Vagina (tissue), 2 donors: ENCODE data around the gene DDI1. TPM values are rescaled to one million over a fixed set of nuclear protein-coding genes. Genes with fewer than 3 reads are reported as not detected.

ENCODE experiments used
- DNase-seq, 2 donors: peaks; one replicate each; pipeline ENCODE4 v3.0.0-alpha.2; 2017; ENCODE audit errors: extremely low spot score in 2 of 2
- H3K27ac ChIP-seq: fragments of 200-600 bp; sonication (generic); one replicate; pipeline ENCODE4 v1.5.1; 2019
- H3K27me3 ChIP-seq: fragments of 200-600 bp; sonication (generic); one replicate; pipeline ENCODE4 v1.5.1; 2019
- H3K36me3 ChIP-seq, 2 donors: fragments of 200-600 bp; sonication (generic); one replicate each; pipeline ENCODE4 v1.5.1; 2017 to 2019
- H3K4me1 ChIP-seq: fragments of 200-600 bp; sonication (generic); one replicate; pipeline ENCODE4 v1.5.1; 2019
- H3K4me3 ChIP-seq, 2 donors: fragments of 200-600 bp; sonication (generic); 1 replicate in 1 of 2; 2 replicates in 1 of 2; pipeline ENCODE4 v1.5.1; 2016 to 2019
- H3K9me3 ChIP-seq: fragments of 200-600 bp; sonication (generic); one replicate; pipeline ENCODE4 v1.5.1; 2019
- POLR2A ChIP-seq, 2 donors: fragments of 450-650 bp; IDR thresholded peaks; one replicate each; pipeline ENCODE4 v1.6.1; 2017; ENCODE audit warnings: antibody characterized with exemption in 2 of 2, mild to moderate bottlenecking in 2 of 2, moderate library complexity in 2 of 2
- POLR2AphosphoS5 ChIP-seq, 2 donors: sonication (generic); formaldehyde crosslinking; IDR thresholded peaks; one replicate each; pipeline ENCODE4 v1.9.0; 2017; ENCODE audit warnings: antibody characterized with exemption in 2 of 2, mild to moderate bottlenecking in 2 of 2, low read depth in 1 of 2; ENCODE audit not compliant: insufficient read depth in 1 of 2
- intact Hi-C: fragments of 100-400 bp; cut with DNase I; formaldehyde crosslinking; loops from one replicate; pipeline ENCODE4 v1.15.1; 2023
- total RNA-seq: library from RNA; depleted of rRNA; stranded (reverse); fragments of >200 nt; gene quantifications from one replicate; pipeline ENCODE4 v1.2.3, GENCODE V29; 2016
- TF ChIP-seq, protein P1 (sequence below), 3 experiments: fragments of 450-650 bp in 2 of 3; fragments of 200-600 bp in 1 of 3; sonication (generic) in 1 of 3; IDR thresholded peaks; one replicate each; pipeline ENCODE4 v1.5.1; 2017 to 2019; ENCODE audit warnings: antibody characterized with exemption in 3 of 3, mild to moderate bottlenecking in 2 of 3, moderate library complexity in 2 of 3

The DDI1 gene
- total RNA-seq, 1 donor from 2014 or later, result not detected

DNA sequence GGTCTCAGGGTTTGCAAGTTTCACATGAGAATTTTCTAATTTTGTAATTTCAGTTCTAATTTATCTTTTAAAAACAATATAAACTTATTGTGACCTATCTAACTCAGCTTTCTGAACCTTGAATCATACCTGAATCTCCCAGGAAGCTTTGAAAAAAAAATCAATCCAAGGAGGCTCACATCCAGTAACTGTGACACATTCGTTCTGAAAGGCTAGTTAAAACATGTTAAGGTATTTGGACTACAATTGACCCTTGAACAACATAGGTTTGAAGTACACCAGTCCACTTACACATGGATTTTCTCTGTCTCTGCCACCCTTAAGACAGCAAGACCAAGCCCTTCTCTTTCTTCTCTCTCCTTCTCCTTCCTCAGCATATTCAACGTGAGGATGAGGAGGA lies 40.0 kb downstream of the DDI1 start:
- TF ChIP-seq, protein P1, sequence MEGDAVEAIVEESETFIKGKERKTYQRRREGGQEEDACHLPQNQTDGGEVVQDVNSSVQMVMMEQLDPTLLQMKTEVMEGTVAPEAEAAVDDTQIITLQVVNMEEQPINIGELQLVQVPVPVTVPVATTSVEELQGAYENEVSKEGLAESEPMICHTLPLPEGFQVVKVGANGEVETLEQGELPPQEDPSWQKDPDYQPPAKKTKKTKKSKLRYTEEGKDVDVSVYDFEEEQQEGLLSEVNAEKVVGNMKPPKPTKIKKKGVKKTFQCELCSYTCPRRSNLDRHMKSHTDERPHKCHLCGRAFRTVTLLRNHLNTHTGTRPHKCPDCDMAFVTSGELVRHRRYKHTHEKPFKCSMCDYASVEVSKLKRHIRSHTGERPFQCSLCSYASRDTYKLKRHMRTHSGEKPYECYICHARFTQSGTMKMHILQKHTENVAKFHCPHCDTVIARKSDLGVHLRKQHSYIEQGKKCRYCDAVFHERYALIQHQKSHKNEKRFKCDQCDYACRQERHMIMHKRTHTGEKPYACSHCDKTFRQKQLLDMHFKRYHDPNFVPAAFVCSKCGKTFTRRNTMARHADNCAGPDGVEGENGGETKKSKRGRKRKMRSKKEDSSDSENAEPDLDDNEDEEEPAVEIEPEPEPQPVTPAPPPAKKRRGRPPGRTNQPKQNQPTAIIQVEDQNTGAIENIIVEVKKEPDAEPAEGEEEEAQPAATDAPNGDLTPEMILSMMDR (IDR thresholded peaks at IDR 0.05), result no peak
- TF ChIP-seq POLR2A (IDR thresholded peaks at IDR 0.05), result no peak
- TF ChIP-seq POLR2AphosphoS5 (IDR thresholded peaks at IDR 0.05; ENCODE audit: insufficient read depth in 1 of 2, low read depth in 1 of 2), result no peak
- no peaks in the 10 kb centered on the region for H3K36me3 ChIP-seq
- DNase-seq, result no peak
- H3K9me3 ChIP-seq, result no peaks in the 10 kb centered on the region
- no peaks in the 10 kb centered on the region for H3K27me3 ChIP-seq
- no peaks in the 10 kb centered on the region for H3K4me1 ChIP-seq
- H3K4me3 ChIP-seq, result no peak overlapping the region
- intact Hi-C loops, result no loop called here
- H3K27ac ChIP-seq, result no peak overlapping the region

DNA sequence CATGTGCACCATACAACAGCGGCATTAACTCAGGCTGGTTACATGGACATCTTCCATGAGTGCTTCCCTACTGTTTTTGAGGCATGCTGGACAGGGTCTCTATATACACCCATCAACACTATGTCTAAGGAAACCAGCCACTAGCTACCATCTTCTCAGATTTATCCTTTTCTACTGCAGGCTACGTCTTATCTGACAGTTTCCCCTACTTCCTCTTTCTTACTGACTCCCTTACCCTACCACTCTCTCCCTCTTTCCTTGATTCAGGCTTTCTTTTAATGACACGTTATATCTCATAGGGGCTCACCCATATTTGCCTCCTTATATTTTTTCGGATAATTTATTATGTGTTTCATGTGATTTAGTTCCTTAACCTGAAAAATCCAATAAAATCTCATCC lies 41.8 kb downstream of the DDI1 start:
- Histone ChIP-seq H3K4me3 (no peak overlapping the region), H3K27ac (no peak overlapping the region), H3K36me3 (no peaks in the 10 kb centered on the region), H3K9me3 (no peaks in the 10 kb centered on the region), H3K27me3 (no peaks in the 10 kb centered on the region), H3K4me1 (no peaks in the 10 kb centered on the region)
- intact Hi-C loops, result no loop called here
- DNase-seq, result no peak
- TF ChIP-seq POLR2A (IDR thresholded peaks at IDR 0.05) (no peak), POLR2AphosphoS5 (IDR thresholded peaks at IDR 0.05; ENCODE audit: insufficient read depth in 1 of 2, low read depth in 1 of 2) (no peak)
- TF ChIP-seq, protein P1 (IDR thresholded peaks at IDR 0.05), result no peak

DNA sequence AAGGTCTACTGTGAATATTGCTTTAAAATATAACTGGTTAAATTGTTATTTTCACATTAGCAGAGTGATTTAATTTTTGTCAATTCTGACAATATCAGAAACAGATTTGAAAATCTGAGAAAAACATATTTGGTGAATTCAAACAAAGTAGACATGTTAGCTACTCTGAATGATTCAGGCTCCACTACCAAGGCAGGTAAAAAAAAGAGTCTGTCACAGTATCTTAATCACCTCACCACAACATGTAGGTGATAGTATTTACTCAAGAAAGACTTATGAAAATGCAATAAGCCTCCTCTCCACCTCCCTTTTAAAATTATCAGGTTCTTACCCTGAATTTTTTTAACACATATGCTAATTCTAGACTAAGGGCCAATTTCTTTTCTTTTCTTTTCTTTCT lies 42.6 kb downstream of the DDI1 start:
- no peaks in the 10 kb centered on the region for H3K36me3 ChIP-seq
- H3K27ac ChIP-seq, result no peak overlapping the region
- no peaks in the 10 kb centered on the region for H3K4me1 ChIP-seq
- intact Hi-C loops, result no loop called here
- TF ChIP-seq POLR2A (IDR thresholded peaks at IDR 0.05) (no peak), POLR2AphosphoS5 (IDR thresholded peaks at IDR 0.05; ENCODE audit: insufficient read depth in 1 of 2, low read depth in 1 of 2) (no peak)
- TF ChIP-seq, protein P1 (IDR thresholded peaks at IDR 0.05), result no peak
- H3K9me3 ChIP-seq, result no peaks in the 10 kb centered on the region
- no peaks in the 10 kb centered on the region for H3K27me3 ChIP-seq
- H3K4me3 ChIP-seq, result no peak overlapping the region
- DNase-seq, result no peak

- TF ChIP-seq POLR2A (IDR thresholded peaks at IDR 0.05), result no peak
- no peak for TF ChIP-seq POLR2AphosphoS5 (IDR thresholded peaks at IDR 0.05; ENCODE audit: insufficient read depth in 1 of 2, low read depth in 1 of 2)
- TF ChIP-seq, protein P1 (IDR thresholded peaks at IDR 0.05), result no peak
- Histone ChIP-seq H3K4me1 (no peaks in the 10 kb centered on the region), H3K27ac (no peak overlapping the region), H3K36me3 (no peaks in the 10 kb centered on the region), H3K4me3 (no peak overlapping the region), H3K27me3 (no peaks in the 10 kb centered on the region), H3K9me3 (no peaks in the 10 kb centered on the region)
- no peak for DNase-seq
- intact Hi-C loops, result no loop called here
These were observed 50.2 kb downstream of the DDI1 start for GRCh38 chr11:104086621-104087020.

Other genes with a start within 250 kb of the DDI1 start
- gene PDGFD, start 127.5 kb downstream of the DDI1 start, total RNA-seq, result 21.9 TPM